HG03442 (cell line): Measurements from ENCODE around the gene VAV2.

Experiments
- ATAC-seq: cut with Tn5 transposase; IDR thresholded peaks from one replicate; pipeline ENCODE4 v1.9.1; 2021; ENCODE audit warnings: mild to moderate bottlenecking, moderate library complexity; ENCODE audit not compliant: unreplicated experiment

VAV2 gene

GRCh38 chr9:133862585-133863256 is 129.4 kb downstream of the VAV2 start:
- no peak for ATAC-seq

- ATAC-seq = no peak
Measured at GRCh38 chr9:133861692-133862091, 130.4 kb downstream of the VAV2 start.

- ATAC-seq = no peak
Measured at GRCh38 chr9:133861086-133861485, 131.0 kb downstream of the VAV2 start.

- ATAC-seq = no peak
Measured at GRCh38 chr9:133858771-133859170, 133.4 kb downstream of the VAV2 start.

GRCh38 chr9:133857639-133858038 is 134.5 kb downstream of the VAV2 start:
- ATAC-seq = no peak

GRCh38 chr9:133856798-133857197 is 135.3 kb downstream of the VAV2 start:
- ATAC-seq = no peak

- ATAC-seq = no peak
Measured at GRCh38 chr9:133855802-133856521, 136.2 kb downstream of the VAV2 start.

GRCh38 chr9:133855371-133855770 is 136.8 kb downstream of the VAV2 start:
- ATAC-seq = no peak

- ATAC-seq = no peak
Measured at GRCh38 chr9:133854765-133855164, 137.4 kb downstream of the VAV2 start.

GRCh38 chr9:133854048-133854447 is 138.1 kb downstream of the VAV2 start:
- no peak for ATAC-seq

- ATAC-seq = no peak
Measured at GRCh38 chr9:133853331-133853730, 138.8 kb downstream of the VAV2 start.

- ATAC-seq = no peak
Measured at GRCh38 chr9:133852431-133852830, 139.7 kb downstream of the VAV2 start.

GRCh38 chr9:133851693-133852092 is 140.4 kb downstream of the VAV2 start:
- ATAC-seq = no peak

- no peak for ATAC-seq
Measured at GRCh38 chr9:133850937-133851336, 141.2 kb downstream of the VAV2 start.

GRCh38 chr9:133850161-133850560 is 142.0 kb downstream of the VAV2 start:
- no peak for ATAC-seq

GRCh38 chr9:133849110-133849670 is 142.9 kb downstream of the VAV2 start:
- ATAC-seq = no peak

- no peak for ATAC-seq
Measured at GRCh38 chr9:133848471-133849109, 143.5 kb downstream of the VAV2 start.

GRCh38 chr9:133846483-133847090 is 145.5 kb downstream of the VAV2 start:
- no peak for ATAC-seq

- ATAC-seq = no peak
Measured at GRCh38 chr9:133845440-133845839, 146.7 kb downstream of the VAV2 start.

- no peak for ATAC-seq
Measured at GRCh38 chr9:133844881-133845410, 147.2 kb downstream of the VAV2 start.

GRCh38 chr9:133844398-133844784 is 147.7 kb downstream of the VAV2 start:
- ATAC-seq = no peak
